MCF 10A (cell line): ENCODE data around the gene GAS7. TPM values are rescaled to one million over a fixed set of nuclear protein-coding genes. Genes with fewer than 3 reads are reported as not detected.
A peak's percentile ranks its signal among the peaks of the same experiment; 100 is the strongest.

Experiments
- BruUV-seq: library from RNA; stranded (reverse); fragments of 400-500 nt; replicated peaks from 2 replicates; lab custom pipeline; 2021; lab: Mats Ljungman, UMichigan
- CTCF ChIA-PET: fragments of 300-600 bp; sonication (Branson Sonifier 250); formaldehyde crosslinking; extraction: SDS; loops from one replicate; lab custom pipeline; 2021; ENCODE audit warnings: antibody characterized with exemption, inconsistent platforms; lab: Yijun Ruan, JAX
- POLR2A ChIA-PET: fragments of 300-600, 350-650 bp; sonication (Branson Sonifier 250); formaldehyde crosslinking; extraction: SDS; loops from one replicate; lab custom pipeline; 2020; ENCODE audit warnings: antibody characterized with exemption, inconsistent platforms; lab: Yijun Ruan, JAX
- DNase-seq: peaks from one replicate; pipeline ENCODE4 v3.0.0-alpha.2; 2018; ENCODE audit not compliant: unreplicated experiment
- H3K27ac Mint-ChIP-seq: one replicate; pipeline ENCODE4 v1.8.0; 2022; ENCODE audit warnings: mild to moderate bottlenecking, low read depth, mixed read lengths; ENCODE audit not compliant: unreplicated experiment
- H3K27me3 Mint-ChIP-seq: one replicate; pipeline ENCODE4 v1.8.0; 2022; ENCODE audit warnings: mixed read lengths; ENCODE audit not compliant: insufficient read depth, unreplicated experiment
- H3K36me3 Mint-ChIP-seq: one replicate; pipeline ENCODE4 v1.8.0; 2022; ENCODE audit warnings: mild to moderate bottlenecking, moderate library complexity, mixed read lengths; ENCODE audit not compliant: insufficient read depth, unreplicated experiment
- H3K4me1 Mint-ChIP-seq: one replicate; pipeline ENCODE4 v1.8.0; 2022; ENCODE audit warnings: mixed read lengths; ENCODE audit not compliant: insufficient read depth, unreplicated experiment
- H3K4me3 Mint-ChIP-seq: one replicate; pipeline ENCODE4 v1.8.0; 2022; ENCODE audit warnings: mild to moderate bottlenecking, moderate library complexity, mixed read lengths; ENCODE audit not compliant: unreplicated experiment
- H3K9me3 Mint-ChIP-seq: one replicate; pipeline ENCODE4 v1.8.0; 2022; ENCODE audit warnings: mixed read lengths; ENCODE audit not compliant: unreplicated experiment
- intact Hi-C: fragments of 100-400 bp; cut with micrococcal nuclease; formaldehyde crosslinking; loops from 2 replicates; pipeline ENCODE4 v1.14.1; 2022
- total RNA-seq: library from RNA; stranded (reverse); gene quantifications from 2 replicates; pipeline ENCODE4 v1.2.3, GENCODE V29; 2022
- TF ChIP-seq, protein P1 (sequence below): fragments of 200-600 bp; IDR thresholded peaks from one replicate; pipeline ENCODE4 v1.8.0; 2022; ENCODE audit warnings: antibody characterized with exemption, mild to moderate bottlenecking; ENCODE audit not compliant: unreplicated experiment

The GAS7 gene
- total RNA-seq, 1 experiment from 2014 or later: not detected

DNA sequence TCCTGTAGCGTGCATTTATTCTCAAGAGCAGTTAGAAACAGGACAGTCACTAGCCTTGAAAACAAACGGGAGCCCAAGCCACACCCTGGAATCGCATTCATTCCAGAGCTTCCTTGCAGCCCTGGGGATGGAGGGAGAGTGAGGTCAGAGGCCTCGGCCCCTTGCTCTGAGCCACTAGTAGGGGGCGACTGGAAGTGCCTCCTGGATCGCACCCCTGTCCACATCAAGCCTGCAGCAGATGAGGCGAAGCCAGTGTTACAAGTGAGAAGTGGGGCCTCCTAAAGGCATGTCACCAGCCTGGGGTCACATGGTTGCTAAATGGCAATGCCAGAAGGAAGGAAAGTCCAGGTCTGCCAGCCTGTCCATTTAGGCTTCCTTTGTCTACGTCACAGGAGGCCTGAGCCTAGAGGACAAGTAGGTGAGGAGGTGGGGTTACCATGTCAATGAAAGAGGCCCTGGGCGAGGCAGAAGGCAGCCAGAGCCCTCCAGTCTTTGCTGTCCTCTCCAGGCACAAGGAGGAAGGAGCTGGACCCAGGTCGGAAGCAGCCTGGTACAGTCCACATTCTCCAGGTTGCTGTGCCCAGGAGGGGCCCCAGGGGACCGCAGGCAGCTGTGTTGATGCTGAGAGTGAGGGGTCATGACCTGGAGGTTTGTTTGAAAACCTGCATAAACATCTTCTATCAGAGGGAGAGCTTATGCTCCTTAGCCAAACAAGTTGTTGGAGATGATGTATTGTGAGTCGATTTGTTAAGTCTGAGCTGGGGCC lies 290.3 kb downstream of the GAS7 start:
- Mint-ChIP-seq H3K27ac (no peak overlapping the region), H3K4me3 (no peak overlapping the region), H3K27me3 (no peaks in the 10 kb centered on the region), H3K9me3 (peaks cover 16% of the 10 kb centered on the region), H3K36me3 (no peaks in the 10 kb centered on the region), H3K4me1 (no peaks in the 10 kb centered on the region)
- ChIA-PET POLR2A (no interaction called here), CTCF (interaction anchor here (0.6 to 1.4 kb wide), 2 partner anchors 66 to 329 kb away, joined by 3 to 4 read pairs; no protein-coding TSS in a partner anchor)
- BruUV-seq: no TSS peak
- intact Hi-C loops: no loop called here
- TF ChIP-seq, protein P1, sequence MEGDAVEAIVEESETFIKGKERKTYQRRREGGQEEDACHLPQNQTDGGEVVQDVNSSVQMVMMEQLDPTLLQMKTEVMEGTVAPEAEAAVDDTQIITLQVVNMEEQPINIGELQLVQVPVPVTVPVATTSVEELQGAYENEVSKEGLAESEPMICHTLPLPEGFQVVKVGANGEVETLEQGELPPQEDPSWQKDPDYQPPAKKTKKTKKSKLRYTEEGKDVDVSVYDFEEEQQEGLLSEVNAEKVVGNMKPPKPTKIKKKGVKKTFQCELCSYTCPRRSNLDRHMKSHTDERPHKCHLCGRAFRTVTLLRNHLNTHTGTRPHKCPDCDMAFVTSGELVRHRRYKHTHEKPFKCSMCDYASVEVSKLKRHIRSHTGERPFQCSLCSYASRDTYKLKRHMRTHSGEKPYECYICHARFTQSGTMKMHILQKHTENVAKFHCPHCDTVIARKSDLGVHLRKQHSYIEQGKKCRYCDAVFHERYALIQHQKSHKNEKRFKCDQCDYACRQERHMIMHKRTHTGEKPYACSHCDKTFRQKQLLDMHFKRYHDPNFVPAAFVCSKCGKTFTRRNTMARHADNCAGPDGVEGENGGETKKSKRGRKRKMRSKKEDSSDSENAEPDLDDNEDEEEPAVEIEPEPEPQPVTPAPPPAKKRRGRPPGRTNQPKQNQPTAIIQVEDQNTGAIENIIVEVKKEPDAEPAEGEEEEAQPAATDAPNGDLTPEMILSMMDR: no peak
- no peak for DNase-seq

DNA sequence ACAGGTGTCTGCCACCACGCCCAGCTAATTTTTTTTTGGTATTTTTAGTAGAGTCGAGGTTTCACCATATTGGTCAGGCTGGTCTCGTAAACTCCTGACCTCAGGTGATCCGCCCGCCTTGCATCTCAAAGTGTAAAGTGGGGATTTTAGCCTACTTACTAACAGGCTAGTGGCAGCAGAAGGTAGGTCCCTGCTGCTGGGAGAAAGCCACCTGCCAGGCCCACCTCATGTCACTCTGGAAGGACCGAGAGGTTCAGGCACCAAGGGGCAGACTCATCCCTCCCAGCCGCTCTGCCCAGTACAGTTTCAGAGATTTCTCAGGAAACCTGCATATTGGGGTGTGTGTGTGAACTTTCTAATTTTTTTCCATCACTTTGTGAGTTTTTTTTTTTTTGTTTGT lies 291.3 kb downstream of the GAS7 start:
- POLR2A ChIA-PET: no interaction called here
- CTCF ChIA-PET: interaction anchor here (0.7 to 1.4 kb wide), 2 partner anchors 126 to 328 kb away, joined by 3 to 4 read pairs; no protein-coding TSS in a partner anchor
- no peaks in the 10 kb centered on the region for H3K36me3 Mint-ChIP-seq
- H3K27ac Mint-ChIP-seq: no peak overlapping the region
- no TSS peak for BruUV-seq
- intact Hi-C loops: no loop called here
- no peaks in the 10 kb centered on the region for H3K27me3 Mint-ChIP-seq
- DNase-seq: no peak
- no peak overlapping the region for H3K4me3 Mint-ChIP-seq
- TF ChIP-seq, protein P1: no peak
- H3K9me3 Mint-ChIP-seq: peaks cover 9% of the 10 kb centered on the region
- no peaks in the 10 kb centered on the region for H3K4me1 Mint-ChIP-seq

DNA sequence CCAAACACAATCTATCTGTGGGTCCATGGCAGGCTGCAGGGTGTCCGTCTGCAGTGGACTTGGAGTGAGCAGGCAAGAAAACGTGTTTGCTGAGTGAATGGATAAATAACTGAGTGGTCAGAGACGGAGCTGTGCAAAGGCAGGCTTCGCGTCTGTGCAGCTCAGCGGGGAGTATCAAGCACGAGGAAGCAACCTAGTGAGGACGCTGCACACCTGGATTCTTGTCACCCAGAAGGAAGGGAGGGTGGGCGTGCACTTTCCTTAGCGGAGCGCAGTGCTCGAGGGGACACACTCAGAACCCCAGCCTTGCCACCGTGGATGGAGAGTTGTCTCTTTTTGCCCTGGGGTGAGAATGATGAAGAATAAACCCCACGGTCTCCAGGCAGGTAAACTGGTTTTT lies 291.8 kb downstream of the GAS7 start:
- intact Hi-C loops: no loop called here
- no TSS peak for BruUV-seq
- CTCF ChIA-PET: interaction anchor here (0.7 to 1.4 kb wide), 2 partner anchors 126 to 328 kb away, joined by 3 to 4 read pairs; no protein-coding TSS in a partner anchor

DNA sequence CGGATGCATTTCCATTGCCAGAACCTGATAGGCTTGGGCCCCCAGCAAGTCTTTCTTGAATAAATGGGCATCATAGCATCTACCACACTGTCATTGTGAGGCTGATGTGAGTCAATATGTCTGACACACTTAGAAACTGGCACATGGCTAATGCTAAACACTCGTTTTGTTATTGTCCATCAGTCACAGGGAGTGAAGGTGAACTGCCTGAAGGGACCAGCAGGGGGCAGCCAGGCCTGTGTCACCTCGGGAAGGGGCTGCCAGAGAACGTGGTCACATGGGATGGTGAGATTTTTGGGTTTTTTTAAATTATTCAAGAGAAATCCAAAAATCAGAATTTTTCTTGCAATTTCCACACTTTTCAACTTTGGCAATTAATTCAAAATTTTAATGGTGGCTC lies 292.5 kb downstream of the GAS7 start:
- BruUV-seq: no TSS peak
- Mint-ChIP-seq H3K4me1 (no peaks in the 10 kb centered on the region), H3K9me3 (peaks cover 9% of the 10 kb centered on the region), H3K27ac (no peak overlapping the region), H3K4me3 (no peak overlapping the region), H3K36me3 (no peaks in the 10 kb centered on the region), H3K27me3 (no peaks in the 10 kb centered on the region)
- intact Hi-C loops: no loop called here
- ChIA-PET POLR2A (no interaction called here), CTCF (no interaction called here)
- TF ChIP-seq, protein P1: peak; percentile 34
- DNase-seq: peak; percentile 30

More for the DNA sequence above, 291.8 kb downstream of the GAS7 start:
- DNase-seq: no peak
- H3K36me3 Mint-ChIP-seq: no peaks in the 10 kb centered on the region
- TF ChIP-seq, protein P1: no peak
- POLR2A ChIA-PET: no interaction called here
- peaks cover 9% of the 10 kb centered on the region for H3K9me3 Mint-ChIP-seq
- H3K4me1 Mint-ChIP-seq: no peaks in the 10 kb centered on the region
- H3K4me3 Mint-ChIP-seq: no peak overlapping the region
- H3K27me3 Mint-ChIP-seq: no peaks in the 10 kb centered on the region
- H3K27ac Mint-ChIP-seq: no peak overlapping the region
